MM.1S (cell line): ENCODE results near the gene ARHGAP26.
"Not testable (repeated sequence)": the region's sequence is repeated elsewhere in the genome, so short reads cannot be mapped to it uniquely, and the experiment has no call there.

ENCODE experiments used
- DNase-seq: peaks from one replicate; pipeline ENCODE4 v3.0.0-alpha.2; 2015
- H2AFZ ChIP-seq: fragments of 300-600 bp; sonication (generic); 2 replicates; pipeline ENCODE4 v1.6.0; 2016; ENCODE audit warnings: antibody characterized with exemption, low read length
- H3F3A ChIP-seq: fragments of 300-600 bp; sonication (generic); 2 replicates; pipeline ENCODE4 v1.6.1; 2016; ENCODE audit warnings: mild to moderate bottlenecking, antibody characterized with exemption, low read length, moderate library complexity, mixed read lengths; ENCODE audit not compliant: insufficient read depth
- H3K27ac ChIP-seq: fragments of 300-600 bp; sonication (generic); 2 replicates; pipeline ENCODE4 v1.5.1; 2016; ENCODE audit warnings: mild to moderate bottlenecking, low read length
- H3K27me3 ChIP-seq: fragments of 300-600 bp; sonication (generic); replicated peaks from 2 replicates; pipeline ENCODE4 v1.6.0; 2016; ENCODE audit warnings: low read length; ENCODE audit not compliant: insufficient read depth
- H3K36me3 ChIP-seq: fragments of 300-600 bp; sonication (generic); replicated peaks from 2 replicates; pipeline ENCODE4 v1.6.1; 2016; ENCODE audit warnings: mild to moderate bottlenecking, low read length, mixed read lengths; ENCODE audit not compliant: insufficient read depth
- H3K4me1 ChIP-seq: fragments of 300-600 bp; sonication (generic); 2 replicates; pipeline ENCODE4 v1.6.1; 2016; ENCODE audit warnings: low read length, mixed read lengths
- H3K4me2 ChIP-seq: fragments of 300-600 bp; sonication (generic); 2 replicates; pipeline ENCODE4 v1.6.0; 2016; ENCODE audit warnings: low read depth, low read length
- H3K4me3 ChIP-seq: fragments of 300-600 bp; sonication (generic); 2 replicates; pipeline ENCODE4 v1.5.1; 2016; ENCODE audit warnings: low read length, mixed read lengths
- H3K79me2 ChIP-seq: fragments of 300-600 bp; sonication (generic); 2 replicates; pipeline ENCODE4 v1.6.1; 2016; ENCODE audit warnings: mixed run types, low read length, mixed read lengths
- H3K9ac ChIP-seq: fragments of 300-600 bp; sonication (generic); 2 replicates; pipeline ENCODE4 v1.6.1; 2016; ENCODE audit warnings: low read length, mixed read lengths
- H3K9me2 ChIP-seq: fragments of 300-600 bp; sonication (generic); replicated peaks from 2 replicates; pipeline ENCODE4 v1.6.1; 2016; ENCODE audit warnings: mild to moderate bottlenecking, low read length, mixed read lengths; ENCODE audit not compliant: insufficient read depth
- H3K9me3 ChIP-seq: fragments of 300-600 bp; sonication (generic); replicated peaks from 2 replicates; pipeline ENCODE4 v1.6.1; 2016; ENCODE audit warnings: mild to moderate bottlenecking, low read length, mixed read lengths; ENCODE audit not compliant: insufficient read depth
- H4K20me1 ChIP-seq: fragments of 300-600 bp; sonication (generic); 2 replicates; pipeline ENCODE4 v1.6.1; 2016; ENCODE audit warnings: mild to moderate bottlenecking, low read length, moderate library complexity, mixed read lengths; ENCODE audit not compliant: insufficient read depth
- CTCF ChIP-seq: fragments of 300-600 bp; sonication (generic); IDR thresholded peaks from 2 replicates; pipeline ENCODE4 v1.5.1; 2016; ENCODE audit warnings: antibody characterized with exemption, low read length, mixed read lengths
- EZH2 ChIP-seq: fragments of 300-600 bp; sonication (generic); optimal IDR thresholded peaks from 2 replicates; pipeline ENCODE3; 2017; ENCODE audit warnings: low read depth, mild to moderate bottlenecking, antibody characterized with exemption, low read length, mixed read lengths
- EZH2phosphoT487 ChIP-seq: fragments of 300-600 bp; sonication (generic); IDR thresholded peaks from 2 replicates; pipeline ENCODE4 v1.6.1; 2018; ENCODE audit warnings: antibody characterized with exemption, low read length

ARHGAP26 gene

GRCh38 chr5:142982821-142983200 lies 212.6 kb downstream of the ARHGAP26 start:
- Histone ChIP-seq H3K4me3 (no peak overlapping the region), H3F3A (no peaks in the 10 kb centered on the region), H3K27me3 (no peaks in the 10 kb centered on the region), H4K20me1 (no peaks in the 10 kb centered on the region), H3K9me3 (no peaks in the 10 kb centered on the region), H2AFZ (no peak overlapping the region), H3K27ac (no peak overlapping the region), H3K4me2 (no peak overlapping the region), H3K9ac (no peak overlapping the region), H3K79me2 (no peaks in the 10 kb centered on the region), H3K4me1 (0 out of 2 replicates have a peak, but pooled peaks cover 4% of the 10 kb centered on the region), H3K9me2 (no peaks in the 10 kb centered on the region), H3K36me3 (no peaks in the 10 kb centered on the region)
- TF ChIP-seq CTCF = peak; percentile 52
- no peak for TF ChIP-seq EZH2phosphoT487
- no peak for TF ChIP-seq EZH2
- peak; percentile 36 for DNase-seq

- Histone ChIP-seq H3K79me2 (no peaks in the 10 kb centered on the region), H3K4me1 (0 out of 2 replicates have a peak, but pooled peaks cover 4% of the 10 kb centered on the region), H4K20me1 (no peaks in the 10 kb centered on the region), H3K4me3 (no peak overlapping the region), H3K9me2 (no peaks in the 10 kb centered on the region), H3F3A (no peaks in the 10 kb centered on the region), H3K27me3 (no peaks in the 10 kb centered on the region), H3K36me3 (no peaks in the 10 kb centered on the region), H2AFZ (no peak overlapping the region), H3K4me2 (no peak overlapping the region), H3K9me3 (no peaks in the 10 kb centered on the region), H3K27ac (no peak overlapping the region), H3K9ac (no peak overlapping the region)
- DNase-seq = no peak
- TF ChIP-seq EZH2phosphoT487 (no peak), EZH2 (no peak), CTCF (no peak)
Observed at GRCh38 chr5:142984011-142984410, 213.8 kb downstream of the ARHGAP26 start.

GRCh38 chr5:142984525-142984924 lies 214.3 kb downstream of the ARHGAP26 start:
- Histone ChIP-seq H3K4me1 (0 out of 2 replicates have a peak, but pooled peaks cover 4% of the 10 kb centered on the region), H3K4me3 (no peak overlapping the region), H3K27me3 (no peaks in the 10 kb centered on the region), H4K20me1 (no peaks in the 10 kb centered on the region), H3K9ac (no peak overlapping the region), H3F3A (no peaks in the 10 kb centered on the region), H3K36me3 (no peaks in the 10 kb centered on the region), H3K4me2 (no peak overlapping the region), H3K9me3 (no peaks in the 10 kb centered on the region), H3K9me2 (no peaks in the 10 kb centered on the region), H3K79me2 (no peaks in the 10 kb centered on the region), H3K27ac (no peak overlapping the region), H2AFZ (no peak overlapping the region)
- TF ChIP-seq CTCF (no peak), EZH2phosphoT487 (no peak), EZH2 (no peak)
- DNase-seq = no peak

- not testable (repeated sequence) for DNase-seq, H3K79me2 ChIP-seq, H3K36me3 ChIP-seq, H3K4me2 ChIP-seq, H4K20me1 ChIP-seq, H3K9me3 ChIP-seq, H3K27me3 ChIP-seq, H3K4me1 ChIP-seq, H3K9me2 ChIP-seq, H3K27ac ChIP-seq, H3K9ac ChIP-seq, H3K4me3 ChIP-seq, H2AFZ ChIP-seq, H3F3A ChIP-seq
Observed at GRCh38 chr5:142989270-142989669, 219.1 kb downstream of the ARHGAP26 start.

- not testable (repeated sequence) for H3F3A ChIP-seq, H3K4me2 ChIP-seq, H3K79me2 ChIP-seq, H3K9me2 ChIP-seq, H3K36me3 ChIP-seq, DNase-seq, H3K27me3 ChIP-seq, H4K20me1 ChIP-seq, H3K4me1 ChIP-seq, H3K27ac ChIP-seq, H3K4me3 ChIP-seq, H3K9ac ChIP-seq, H2AFZ ChIP-seq, H3K9me3 ChIP-seq
Observed at GRCh38 chr5:142990073-142990472, 219.9 kb downstream of the ARHGAP26 start.
